Measurements from ENCODE around the gene MIEF1.
"Not testable (repeated sequence)": the region's sequence is repeated elsewhere in the genome, so short reads cannot be mapped to it uniquely, and the experiment has no call there.

Gene MIEF1

GRCh38 chr22:39517470-39517869 is 15.4 kb downstream of the MIEF1 start:
- no peak for DNase-seq

- no peak for DNase-seq
These were observed 16.2 kb downstream of the MIEF1 start for GRCh38 chr22:39518144-39518786.

- DNase-seq, result no peak
These were observed 17.0 kb downstream of the MIEF1 start for GRCh38 chr22:39518996-39519680.

DNA sequence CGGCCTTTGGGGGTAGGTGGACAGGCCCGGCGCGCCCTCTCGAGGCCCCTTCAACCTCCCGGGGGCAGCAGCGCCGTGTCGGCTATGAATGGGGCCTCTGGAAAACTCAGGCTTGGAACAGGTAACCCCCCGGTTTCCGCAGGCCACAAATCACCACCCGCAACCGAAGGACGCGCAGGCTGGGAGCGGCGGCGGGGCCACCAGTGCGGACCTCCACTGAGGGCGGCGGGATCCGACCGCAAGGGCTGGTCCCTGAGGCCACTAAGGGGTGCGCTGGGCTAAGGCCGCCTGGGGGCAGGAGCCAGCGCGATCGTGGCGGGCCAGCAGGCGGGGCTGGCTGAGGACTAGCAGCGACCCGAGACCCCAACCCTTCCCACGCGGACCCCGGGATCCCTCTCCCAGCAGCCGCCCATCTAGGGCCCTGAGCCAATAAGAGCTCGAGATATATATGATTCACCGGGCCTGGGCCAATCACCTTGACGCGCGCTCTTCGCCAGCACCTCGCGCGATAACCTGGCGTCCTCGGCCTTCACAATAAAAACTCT is 17.7 kb downstream of the MIEF1 start:
- DNase-seq, result peak; percentile 96

DNA sequence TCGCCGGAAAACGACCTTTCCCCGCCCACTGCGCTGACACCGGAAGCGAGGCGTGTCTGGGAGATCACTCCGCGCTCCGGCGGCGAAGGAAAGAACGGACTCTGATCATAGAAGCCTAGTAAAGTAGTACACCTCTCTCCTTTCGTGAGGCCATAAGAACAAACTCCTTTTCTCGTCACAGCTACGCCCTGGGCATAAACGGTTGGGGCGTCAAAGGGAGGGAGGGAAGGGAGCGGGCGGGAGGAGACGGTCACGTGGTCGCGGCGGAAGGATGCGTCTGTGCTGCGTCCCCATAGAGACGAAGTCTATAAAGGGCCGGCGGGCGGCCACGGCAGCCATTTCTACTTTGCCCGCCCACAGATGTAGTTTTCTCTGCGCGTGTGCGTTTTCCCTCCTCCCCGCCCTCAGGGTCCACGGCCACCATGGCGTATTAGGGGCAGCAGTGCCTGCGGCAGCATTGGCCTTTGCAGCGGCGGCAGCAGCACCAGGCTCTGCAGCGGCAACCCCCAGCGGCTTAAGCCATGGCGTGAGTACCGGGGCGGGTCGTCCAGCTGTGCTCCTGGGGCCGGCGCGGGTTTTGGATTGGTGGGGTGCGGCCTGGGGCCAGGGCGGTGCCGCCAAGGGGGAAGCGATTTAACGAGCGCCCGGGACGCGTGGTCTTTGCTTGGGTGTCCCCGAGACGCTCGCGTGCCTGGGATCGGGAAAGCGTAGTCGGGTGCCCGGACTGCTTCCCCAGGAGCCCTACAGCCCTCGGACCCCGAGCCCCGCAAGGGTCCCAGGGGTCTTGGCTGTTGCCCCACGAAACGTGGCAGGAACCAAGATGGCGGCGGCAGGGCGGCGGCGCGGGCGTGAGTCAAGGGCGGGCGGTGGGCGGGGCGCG is 18.4 kb downstream of the MIEF1 start, which contains the start of gene ATF4:
ATF4 (plus strand) TSS at position 337 of the 880 bp plus-strand sequence. CDS start 884 bp downstream, outside the sequence.
- DNase-seq, result peak; percentile 82

DNA sequence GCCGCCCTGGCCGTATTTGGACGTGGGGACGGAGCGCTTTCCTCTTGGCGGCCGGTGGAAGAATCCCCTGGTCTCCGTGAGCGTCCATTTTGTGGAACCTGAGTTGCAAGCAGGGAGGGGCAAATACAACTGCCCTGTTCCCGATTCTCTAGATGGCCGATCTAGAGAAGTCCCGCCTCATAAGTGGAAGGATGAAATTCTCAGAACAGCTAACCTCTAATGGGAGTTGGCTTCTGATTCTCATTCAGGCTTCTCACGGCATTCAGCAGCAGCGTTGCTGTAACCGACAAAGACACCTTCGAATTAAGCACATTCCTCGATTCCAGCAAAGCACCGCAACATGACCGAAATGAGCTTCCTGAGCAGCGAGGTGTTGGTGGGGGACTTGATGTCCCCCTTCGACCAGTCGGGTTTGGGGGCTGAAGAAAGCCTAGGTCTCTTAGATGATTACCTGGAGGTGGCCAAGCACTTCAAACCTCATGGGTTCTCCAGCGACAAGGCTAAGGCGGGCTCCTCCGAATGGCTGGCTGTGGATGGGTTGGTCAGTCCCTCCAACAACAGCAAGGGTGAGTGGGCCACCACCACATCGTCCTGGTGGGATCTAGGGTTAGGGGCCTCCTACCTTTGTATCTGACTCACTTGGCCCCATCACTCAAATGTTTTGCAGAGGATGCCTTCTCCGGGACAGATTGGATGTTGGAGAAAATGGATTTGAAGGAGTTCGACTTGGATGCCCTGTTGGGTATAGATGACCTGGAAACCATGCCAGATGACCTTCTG is 19.2 kb downstream of the MIEF1 start:
- not testable (repeated sequence) for DNase-seq

- not testable (repeated sequence) for DNase-seq
These were observed 20.0 kb downstream of the MIEF1 start for GRCh38 chr22:39522091-39522490.

DNA sequence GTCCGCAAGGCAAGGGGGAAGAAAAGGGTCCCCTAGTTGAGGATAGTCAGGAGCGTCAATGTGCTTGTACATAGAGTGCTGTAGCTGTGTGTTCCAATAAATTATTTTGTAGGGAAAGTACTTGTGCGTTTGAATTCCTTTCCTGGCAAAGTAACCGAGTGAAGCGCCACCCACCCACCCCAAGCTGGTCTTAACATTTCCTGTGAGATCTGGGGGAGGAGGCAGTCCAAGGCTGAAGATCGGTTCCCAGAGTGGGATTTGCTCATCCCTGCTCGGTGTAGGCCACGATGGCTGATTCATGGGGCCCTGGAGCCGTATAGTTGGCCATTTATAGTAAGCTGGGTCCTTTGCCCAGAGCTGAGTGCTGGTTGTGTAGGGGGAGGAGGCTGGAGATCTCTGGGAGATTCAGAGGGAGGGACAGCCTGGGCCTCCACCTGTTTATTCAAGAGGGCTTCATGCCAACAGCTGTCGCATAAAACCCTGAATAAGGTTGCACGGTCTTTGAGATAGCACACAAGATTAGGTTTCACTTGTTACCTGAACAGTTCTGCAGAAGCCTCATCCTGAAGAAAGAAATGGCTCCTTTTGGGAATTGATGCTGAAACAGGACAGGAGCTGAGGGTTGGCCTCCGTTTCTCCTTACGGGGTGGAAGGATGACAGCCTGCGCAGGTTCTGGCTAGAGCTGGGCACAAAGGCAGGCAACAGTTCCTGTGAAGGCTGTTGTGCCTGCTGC is 20.6 kb downstream of the MIEF1 start:
- DNase-seq, result no peak

DNA sequence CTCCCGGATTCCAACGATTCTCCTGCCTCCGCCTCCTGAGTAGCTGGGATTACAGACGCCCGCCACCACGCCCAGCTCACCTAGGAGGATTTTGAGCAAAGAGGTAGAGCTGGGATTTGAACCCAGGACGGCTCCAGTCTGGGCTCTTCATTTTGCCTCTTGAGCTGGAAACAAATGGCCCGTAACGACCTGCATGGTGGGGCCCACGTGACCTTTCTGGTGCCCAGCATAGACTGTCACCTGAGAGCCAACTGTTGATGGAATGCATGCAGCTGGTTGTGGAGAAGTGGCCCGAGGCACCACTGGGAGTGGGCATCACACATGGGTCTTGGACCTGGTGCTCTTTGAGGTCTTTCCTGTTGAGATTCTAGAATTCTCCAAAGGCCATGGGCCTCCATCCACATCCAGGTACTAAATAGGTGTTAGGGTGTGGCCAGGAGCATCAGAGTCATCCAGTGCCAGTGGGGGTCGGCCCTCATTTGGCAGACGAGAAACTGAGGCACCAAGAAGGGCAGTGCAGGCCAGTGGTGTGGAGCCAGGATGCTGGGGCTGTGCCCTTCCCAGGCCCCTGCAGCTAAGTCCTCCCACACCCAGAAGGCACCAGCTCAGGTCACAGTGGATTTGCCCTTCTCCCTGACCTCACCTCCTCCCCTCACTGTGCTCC is 22.1 kb downstream of the MIEF1 start:
- no peak for DNase-seq

- DNase-seq, result no peak
These were observed 22.9 kb downstream of the MIEF1 start for GRCh38 chr22:39524753-39525657.

- DNase-seq, result no peak
These were observed 23.5 kb downstream of the MIEF1 start for GRCh38 chr22:39525658-39525975.

- DNase-seq, result no peak
These were observed 24.7 kb downstream of the MIEF1 start for GRCh38 chr22:39526736-39527171.

DNA sequence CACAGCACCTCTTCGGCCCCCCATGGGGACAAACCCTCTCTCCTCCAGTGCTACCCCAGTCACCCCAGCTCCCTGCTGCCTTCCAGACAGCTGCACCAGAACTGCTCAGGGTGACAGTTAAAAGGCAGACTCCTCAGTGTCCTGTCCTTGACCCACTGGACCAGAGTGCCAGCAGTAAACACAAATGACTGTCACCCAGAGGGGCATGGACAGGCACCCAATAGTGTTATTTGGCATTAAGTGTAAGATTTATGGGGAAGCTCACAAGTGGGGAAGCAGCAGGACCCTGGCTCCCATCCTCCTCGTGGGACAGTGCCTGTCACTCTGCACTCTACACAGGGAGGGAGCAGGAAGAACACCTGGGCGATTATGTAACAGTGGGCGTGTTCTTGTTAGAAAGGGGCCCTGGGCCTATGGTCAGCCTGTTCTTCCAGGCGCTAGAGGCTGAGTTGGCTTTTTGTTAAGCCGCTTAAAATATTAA is 25.4 kb downstream of the MIEF1 start:
- peak; percentile 18 for DNase-seq

- peak; percentile 33 for DNase-seq
These were observed 26.1 kb downstream of the MIEF1 start for GRCh38 chr22:39528080-39528661.

DNA sequence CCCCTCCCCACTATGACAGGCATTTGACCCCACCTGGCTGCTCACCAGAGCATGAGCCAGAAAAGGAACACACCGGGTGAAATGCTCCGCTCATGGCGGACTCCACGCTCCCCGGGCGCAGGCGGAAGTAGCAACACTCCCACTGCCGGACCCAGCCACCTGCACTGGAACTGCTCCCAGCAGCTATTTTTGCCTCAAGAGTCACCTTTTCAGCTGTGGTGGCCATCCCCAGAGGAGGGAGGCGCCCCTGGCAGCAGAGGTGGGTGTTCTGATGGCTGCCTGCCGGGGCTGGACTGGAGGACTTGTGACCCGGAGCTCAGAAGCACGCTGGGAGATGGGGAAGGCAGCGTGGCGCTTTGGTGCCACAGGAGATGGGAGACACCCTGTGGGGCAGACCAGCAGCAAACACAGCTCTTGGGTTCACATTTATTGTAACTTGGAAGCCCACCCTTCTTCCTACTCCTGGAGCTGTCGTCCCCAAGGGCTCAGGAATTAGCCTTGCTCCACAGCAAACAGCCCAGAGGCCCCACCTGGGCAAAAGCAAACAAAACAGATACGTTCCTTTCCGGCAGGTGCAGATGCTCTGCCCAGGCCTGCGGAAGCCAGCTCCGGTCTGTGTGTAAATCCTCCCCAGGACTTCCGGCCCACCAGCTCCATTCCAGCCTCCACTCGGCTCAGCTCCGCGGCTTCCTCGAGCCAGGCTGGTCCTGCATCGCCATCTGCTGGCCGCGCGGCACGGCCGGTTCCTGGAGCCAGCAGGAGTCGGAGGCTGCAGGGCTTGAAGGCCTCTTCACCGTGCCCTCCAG is 26.8 kb downstream of the MIEF1 start:
- peak; percentile 91 for DNase-seq

- no peak for DNase-seq
These were observed 27.4 kb downstream of the MIEF1 start for GRCh38 chr22:39529487-39529851.

DNA sequence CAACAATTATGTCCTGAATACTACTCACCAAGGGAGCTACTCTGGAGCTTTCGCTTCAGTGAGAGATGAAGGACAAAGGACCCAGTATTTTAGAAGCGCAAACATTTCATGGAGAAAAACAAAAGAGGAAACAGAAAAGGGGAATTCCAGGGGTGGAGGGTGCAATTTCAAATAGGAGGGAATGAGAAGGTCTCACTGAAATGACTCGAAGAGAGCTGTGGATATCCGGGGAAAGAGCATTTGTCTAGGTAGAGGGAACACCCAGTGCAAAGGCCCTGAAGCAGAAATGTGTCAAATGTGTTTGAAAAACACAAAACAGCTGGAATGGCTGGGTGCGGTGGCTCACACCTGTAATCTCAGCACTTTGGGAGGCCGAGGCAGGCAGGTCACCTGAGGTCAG is 28.0 kb downstream of the MIEF1 start:
- DNase-seq, result no peak

DNA sequence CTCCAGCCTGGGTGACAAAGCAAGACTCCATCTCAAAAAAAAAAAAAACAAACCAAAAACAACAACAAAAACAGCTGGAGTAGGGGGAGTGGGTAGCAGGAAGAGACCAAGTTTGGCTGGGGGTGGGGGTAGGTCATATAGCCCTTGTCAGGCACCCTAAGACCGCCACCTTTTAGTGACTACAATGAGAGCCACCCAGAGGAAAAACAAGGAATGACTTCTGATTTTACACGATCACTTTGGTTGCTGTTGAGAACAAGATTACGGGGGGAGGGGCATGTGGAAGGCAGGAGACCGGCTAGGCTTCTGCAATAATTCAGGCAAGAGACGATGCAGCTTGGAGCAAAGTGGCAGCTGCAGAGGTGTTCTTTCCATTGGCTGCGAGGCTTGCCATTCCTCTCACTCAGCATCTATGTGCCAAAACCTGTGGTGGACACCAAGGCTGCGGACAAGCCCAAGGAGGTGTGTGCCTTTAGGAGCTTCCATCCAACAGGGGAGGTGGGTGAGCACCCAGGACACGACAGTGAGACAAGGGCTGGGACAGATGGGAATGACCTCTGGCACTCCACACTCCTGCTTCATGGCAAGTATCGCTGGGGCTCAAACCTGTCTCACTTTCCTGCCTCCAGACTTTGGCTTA is 28.7 kb downstream of the MIEF1 start:
- no peak for DNase-seq

Data from NCI-H1105 (cell line).